ENCODE measurements around the gene ATP1A3.

DNA sequence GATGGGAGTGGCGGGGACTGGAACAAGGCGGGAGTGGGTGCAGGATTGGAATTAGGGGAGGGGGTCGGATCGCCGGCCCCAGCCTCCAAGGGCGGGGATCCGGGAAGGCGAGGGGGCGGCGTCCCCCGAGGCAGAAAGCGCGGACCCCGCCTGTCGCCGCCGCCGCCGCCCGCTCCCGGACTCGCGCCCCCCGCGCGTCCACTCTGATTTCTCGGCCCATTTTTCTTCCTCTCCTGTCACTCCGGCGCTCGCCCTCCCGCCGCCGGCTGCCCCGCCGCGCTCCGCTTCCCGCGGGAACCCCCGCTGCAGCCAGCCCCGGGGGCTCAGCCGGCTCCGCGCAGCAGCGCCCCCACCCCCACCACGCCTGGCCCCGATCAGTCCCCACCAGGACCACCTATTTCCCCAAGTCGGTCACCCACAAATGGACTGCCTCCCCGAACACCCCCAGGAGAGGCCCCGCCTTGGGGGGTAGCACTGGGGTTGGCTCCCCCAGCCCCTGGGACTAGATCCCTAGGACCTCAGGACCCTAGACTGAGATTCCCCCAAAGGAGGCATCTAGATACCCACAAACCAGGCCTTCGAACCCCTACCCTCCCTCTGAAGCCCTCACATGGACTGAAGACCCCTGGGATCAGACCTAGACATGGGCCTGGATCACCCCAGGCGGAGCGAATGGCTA lies 53.2 kb downstream of the ATP1A3 start:
- TF ChIP-seq, protein P1, sequence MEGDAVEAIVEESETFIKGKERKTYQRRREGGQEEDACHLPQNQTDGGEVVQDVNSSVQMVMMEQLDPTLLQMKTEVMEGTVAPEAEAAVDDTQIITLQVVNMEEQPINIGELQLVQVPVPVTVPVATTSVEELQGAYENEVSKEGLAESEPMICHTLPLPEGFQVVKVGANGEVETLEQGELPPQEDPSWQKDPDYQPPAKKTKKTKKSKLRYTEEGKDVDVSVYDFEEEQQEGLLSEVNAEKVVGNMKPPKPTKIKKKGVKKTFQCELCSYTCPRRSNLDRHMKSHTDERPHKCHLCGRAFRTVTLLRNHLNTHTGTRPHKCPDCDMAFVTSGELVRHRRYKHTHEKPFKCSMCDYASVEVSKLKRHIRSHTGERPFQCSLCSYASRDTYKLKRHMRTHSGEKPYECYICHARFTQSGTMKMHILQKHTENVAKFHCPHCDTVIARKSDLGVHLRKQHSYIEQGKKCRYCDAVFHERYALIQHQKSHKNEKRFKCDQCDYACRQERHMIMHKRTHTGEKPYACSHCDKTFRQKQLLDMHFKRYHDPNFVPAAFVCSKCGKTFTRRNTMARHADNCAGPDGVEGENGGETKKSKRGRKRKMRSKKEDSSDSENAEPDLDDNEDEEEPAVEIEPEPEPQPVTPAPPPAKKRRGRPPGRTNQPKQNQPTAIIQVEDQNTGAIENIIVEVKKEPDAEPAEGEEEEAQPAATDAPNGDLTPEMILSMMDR (IDR thresholded peaks at IDR 0.05), result no peak
- TF ChIP-seq POLR2A (IDR thresholded peaks at IDR 0.05), result no peak
